NCI-H2196 (cell line): Measurements from ENCODE around the gene MAN1A2.

Experiments used
- DNase-seq: peaks from one replicate; lab custom pipeline; 2025; ENCODE audit not compliant: unreplicated experiment; lab: John Stamatoyannopoulos, UW

The MAN1A2 gene

DNA sequence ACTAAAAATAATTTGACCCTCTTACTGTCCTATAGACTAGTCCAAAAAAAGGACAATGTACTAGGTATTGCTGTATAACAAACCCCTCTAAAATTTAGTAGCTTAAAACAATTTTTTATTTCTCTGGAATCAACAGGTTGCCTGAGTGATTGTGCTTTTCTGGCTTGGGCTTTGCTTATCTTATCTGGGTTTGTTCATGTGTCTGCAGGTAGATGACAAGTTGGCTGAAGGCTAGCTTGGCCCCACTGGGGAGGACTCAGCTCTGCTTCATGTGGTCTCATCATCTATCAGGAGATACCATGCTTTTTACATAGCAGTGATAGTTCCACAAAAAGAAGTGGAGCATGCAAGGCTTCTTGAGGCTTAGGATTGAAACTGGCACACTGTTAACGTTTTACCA is 114.2 kb downstream of the MAN1A2 start:
- no peak for DNase-seq

DNA sequence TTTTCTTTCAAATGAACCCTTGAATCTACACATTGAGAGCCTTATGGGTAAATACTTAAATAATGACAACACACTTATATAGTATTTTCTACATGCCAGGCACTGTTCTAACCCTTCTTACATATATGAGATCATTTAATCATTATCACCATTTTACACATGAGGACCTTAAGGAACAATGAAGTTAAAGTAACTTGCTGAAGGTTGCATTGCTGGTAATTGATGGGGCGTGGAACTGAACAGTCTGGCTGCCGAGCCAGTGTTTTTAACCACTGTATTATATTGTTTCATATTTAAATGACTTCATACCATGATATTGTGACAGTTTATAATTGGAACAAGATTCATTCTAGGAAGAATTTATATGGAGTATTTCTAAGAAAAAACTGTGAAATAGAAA is 126.7 kb downstream of the MAN1A2 start:
- DNase-seq = no peak

DNA sequence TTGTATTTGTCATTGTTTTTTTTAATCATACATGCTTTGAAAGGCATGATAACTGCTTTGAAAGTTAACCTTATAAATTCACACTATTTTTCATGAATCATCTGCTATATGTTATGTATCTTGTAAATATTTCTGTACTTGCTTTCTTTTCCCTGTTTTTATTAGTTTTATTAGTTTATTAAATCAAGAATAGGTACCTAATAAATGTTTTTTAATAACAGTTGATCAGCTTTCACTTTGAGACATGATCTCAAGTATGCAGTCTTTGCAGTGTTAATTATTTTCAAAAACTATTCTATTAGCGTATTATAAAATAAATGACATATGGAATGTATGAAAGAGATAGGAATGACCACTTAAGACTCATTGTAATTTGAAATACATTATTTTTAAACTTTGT is 127.8 kb downstream of the MAN1A2 start:
- DNase-seq = no peak

DNA sequence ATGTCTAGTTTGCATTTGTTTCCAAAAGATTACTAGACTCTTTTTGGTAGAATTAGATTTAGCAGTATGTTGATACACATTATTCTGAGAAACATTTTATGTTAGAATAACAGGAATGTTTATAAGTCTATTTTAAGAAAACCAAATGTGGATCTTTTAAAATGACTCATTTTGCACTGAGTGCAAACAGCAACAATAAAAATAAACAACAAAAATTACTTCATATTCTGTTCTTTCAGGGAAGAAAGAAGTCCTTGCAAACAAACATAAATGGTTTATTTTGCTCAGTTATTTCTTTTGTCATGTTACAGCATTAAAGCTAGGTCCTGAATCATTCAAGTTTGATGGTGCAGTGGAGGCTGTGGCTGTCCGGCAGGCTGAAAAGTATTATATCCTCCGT is 131.8 kb downstream of the MAN1A2 start:
- no peak for DNase-seq

DNA sequence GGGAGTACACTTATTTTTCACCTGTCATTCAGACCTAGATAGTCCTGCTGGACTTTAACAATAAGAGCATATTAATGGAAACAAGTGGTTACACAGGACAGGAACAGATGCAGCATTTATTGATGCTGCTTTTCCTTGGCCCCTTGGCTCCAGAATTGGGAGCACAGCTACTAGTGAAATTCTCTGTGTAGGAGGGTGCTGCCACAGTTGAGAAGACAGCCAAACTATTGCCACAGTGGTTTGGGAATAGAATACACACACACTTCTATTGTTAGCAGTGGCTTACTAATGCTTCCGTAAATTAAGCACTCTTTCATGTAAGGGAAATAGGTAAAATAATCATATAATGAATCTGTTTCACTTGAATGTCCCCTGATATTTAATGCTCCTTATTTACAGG is 133.3 kb downstream of the MAN1A2 start:
- DNase-seq = no peak

DNA sequence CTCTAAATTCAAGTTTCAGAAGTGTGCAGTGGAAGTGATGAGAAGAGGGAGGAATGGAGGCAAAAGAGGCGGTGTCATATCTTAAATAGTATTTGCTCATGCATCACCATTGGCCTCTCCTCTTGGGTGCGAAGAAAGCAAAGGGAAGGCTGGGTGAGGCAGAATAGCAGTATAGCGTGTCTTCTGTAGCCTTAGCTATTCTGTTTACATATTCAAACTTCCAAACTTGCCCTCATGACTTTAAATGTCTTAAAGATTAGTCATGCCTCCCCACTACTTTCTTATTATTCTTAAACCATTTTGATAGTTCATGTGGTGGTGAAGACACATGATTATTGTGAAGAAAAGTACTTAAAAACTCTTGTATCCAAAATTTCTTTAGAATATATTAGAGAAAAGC is 134.0 kb downstream of the MAN1A2 start:
- DNase-seq = no peak

DNA sequence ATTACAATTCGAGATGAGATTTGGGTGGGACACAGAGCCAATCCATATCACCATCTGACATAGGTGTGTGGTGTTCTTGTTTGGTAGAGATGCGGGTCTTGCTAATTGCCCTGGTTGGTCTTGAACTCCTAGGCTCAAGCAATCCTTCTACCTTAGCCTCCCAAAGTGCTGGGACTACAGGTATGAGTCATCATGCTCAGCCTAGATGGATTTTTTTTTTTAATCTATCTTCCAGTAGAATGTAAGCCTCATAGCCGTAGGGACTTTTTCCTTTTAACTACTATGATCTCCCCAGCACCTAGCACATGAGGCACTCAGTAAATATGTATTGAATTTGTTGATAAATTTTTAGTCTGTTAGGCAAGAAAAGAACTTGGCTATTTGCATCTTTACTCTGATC is 144.0 kb downstream of the MAN1A2 start:
- DNase-seq = no peak

DNA sequence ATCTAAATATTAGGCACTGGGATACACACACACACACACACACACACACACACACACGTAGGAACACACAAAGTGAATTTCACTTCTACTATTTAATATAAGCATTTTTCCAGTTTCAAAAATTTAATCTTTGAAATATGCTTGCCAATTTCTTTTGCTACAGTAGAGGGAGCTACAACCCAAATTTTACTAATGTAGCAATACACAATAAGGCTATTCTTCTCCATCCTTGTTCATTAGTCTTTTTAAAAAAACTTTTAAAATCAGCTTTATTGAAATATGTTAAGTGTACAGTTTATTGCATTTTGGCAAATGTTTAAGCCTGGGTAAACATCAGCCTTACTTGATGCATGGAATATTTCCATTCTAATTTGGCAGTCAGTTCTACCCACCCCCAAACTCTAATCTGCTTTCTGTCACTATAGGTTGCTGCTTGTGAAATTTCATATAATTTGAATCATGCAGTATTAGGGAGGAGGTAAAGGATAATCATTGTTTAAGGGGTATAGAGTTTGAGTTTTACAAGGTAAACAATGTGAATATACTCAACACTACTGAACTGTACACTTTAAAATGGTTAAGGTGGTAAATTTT is 145.6 kb downstream of the MAN1A2 start:
- peak; percentile 36 for DNase-seq

DNA sequence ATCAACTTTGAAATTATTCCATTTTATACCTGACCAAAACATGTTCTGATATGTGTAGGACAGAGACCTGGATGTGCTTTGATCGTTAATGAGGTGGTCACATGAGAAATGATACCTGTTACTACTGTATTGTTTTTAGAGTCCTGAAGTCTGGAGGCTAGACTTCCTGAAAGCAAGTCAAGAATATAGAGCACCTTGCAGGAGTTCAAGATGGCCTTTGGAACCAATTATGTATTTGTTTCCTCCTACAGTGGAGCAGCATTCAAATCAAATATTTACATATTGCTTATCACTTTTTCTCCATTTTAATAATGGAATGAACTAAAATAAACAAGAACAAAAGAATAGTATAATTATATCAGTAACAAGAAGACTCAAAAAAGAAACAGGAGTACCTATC is 155.9 kb downstream of the MAN1A2 start:
- no peak for DNase-seq

DNA sequence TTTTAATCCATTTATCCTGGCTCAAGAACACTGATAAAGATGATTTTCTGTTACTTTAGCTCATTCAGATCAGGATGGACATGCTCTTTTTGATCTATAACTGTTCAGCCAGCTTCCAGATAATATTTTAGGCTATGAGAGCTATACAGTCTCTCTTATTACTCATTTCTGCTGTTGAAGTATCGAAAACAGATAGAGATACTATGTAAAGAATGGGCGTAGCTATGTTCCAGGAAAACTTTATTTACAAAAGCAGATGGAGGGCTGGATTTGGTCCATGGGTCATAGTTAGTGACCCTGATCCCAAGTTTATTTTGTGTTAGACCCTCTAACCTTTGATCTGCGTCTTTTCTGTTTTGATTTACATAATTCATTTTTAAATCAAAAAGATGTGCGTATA is 159.8 kb downstream of the MAN1A2 start:
- no peak for DNase-seq

DNA sequence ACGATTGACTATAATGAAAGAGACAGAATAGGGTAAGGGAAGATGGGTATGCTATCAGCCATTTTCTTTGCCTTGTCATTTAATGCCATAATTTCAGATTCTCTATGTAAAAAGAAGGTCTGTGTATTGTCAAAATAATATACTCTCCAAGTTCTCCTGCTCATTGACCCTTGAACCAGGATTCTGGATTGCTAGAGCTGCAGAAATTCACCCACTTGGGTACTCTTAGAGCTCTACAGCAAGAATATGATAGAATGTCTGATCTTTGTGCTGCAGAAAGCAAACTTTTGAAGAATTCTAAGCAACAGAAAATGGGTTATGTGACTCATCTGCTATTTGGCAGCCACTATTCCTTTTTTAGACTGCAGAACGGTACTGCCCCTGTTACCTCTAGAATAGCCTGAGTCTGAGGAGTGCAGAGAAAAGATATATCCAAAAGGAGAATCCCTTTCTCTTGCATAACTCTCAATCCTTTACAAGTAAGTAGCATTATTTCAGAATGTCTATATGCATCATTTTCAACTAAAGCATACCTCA is 160.4 kb downstream of the MAN1A2 start:
- DNase-seq = no peak

DNA sequence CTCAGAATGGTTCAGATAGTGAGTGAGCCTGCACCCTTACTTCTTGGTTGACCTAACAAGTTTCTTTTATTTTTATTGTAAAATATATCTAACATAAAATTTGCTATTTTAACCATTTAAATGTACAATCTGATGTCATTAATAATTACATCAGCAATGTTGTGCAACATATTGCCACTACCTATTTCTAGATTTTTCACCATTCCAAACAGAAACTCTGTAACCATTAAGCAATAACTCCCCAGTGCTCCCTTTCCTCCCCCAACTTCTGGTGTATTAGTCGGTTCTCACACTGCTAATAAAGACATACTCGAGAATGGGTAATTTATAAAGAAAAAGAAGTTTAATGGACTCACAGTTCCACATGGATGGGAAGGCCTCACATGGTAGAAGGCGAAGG is 162.4 kb downstream of the MAN1A2 start:
- DNase-seq = no peak

DNA sequence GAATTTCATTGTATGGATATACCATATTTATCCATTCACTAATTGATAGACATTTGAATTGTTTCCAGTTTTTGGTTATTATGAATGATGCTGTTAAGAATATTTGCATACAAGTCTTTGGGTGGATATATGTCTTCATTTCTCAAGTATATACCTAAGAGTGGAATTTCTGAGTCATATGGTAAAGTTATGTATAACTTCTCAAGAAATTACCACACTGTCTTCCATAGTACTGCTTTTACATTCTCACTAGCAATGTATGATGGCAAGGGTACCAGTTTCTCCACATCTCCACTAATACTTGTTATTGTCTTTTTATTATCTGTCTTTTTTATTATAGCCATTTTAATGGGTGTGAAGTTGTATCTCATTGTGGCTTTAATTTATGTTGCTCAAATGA is 164.0 kb downstream of the MAN1A2 start:
- DNase-seq = no peak

DNA sequence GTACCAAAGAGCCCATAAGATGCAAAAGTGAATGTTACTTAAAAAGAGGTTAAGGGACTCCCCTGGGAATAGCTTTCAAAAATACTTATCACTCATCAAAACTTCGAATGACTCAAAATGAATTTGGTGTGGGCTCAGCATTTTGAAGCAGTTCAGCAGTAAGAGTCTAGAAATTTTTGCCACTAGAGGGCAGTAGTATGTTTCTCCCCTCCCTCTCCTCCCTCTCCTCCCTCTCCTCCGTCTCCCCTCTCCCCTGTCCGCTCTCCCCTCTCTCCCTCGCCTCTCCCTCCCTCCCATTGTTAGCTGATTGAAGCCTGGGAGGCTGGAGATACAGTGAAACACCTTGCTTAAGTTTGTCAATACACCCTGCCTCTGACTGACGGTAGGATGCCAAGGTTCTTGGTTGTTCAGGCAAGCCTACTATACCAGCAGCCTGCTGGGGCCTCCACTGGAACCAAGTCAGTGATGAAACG is 167.8 kb downstream of the MAN1A2 start:
- peak; percentile 66 for DNase-seq

DNA sequence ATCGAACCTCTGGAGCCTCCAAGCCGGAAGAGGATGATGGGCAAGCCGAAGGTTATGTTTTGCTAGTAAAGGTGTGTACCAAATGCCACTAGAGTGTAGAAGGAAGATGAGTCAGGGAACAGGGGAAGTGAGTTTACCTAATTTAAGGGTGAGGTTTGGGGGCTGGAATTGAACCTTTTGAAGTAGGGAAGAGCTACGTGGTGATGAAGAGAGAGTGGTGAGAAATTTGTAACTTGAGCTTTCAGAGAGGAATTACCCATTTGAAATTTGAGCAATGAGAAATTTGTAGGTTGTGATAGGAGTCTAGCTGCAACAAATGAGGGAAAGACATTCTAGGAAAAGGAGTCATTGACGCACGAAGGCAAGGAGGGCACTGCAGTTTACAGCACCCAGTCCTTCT is 168.6 kb downstream of the MAN1A2 start:
- no peak for DNase-seq

DNA sequence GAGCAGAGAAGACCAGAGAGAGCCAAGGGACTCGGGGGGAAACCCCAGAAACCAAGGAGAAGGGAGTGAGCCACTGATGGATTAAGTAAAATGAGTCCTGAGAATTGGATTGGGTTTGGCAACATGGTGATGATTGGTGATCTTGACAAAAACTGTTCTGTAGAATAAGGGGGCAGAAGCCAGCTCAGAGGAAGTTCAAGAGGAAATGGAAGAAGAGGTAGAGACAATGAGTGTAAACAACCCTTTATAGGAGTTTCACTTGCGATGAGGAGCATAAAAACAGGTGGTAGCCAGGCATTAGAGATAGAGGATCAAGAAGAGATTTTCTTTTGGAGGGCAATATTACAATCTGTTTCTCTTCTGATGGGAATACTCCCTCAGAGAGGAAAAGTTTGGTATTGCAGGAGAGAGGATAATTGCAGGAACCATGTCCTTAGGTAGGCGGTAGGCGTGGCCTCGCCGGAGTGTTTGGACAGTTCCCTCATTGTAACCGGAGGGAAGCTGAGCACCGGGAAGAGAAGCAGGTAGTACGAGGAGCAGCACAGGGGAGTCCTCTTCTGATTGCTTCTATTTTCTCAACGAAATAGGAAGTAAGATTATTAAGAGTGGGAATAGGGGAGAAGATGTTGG is 170.2 kb downstream of the MAN1A2 start:
- DNase-seq = no peak

DNA sequence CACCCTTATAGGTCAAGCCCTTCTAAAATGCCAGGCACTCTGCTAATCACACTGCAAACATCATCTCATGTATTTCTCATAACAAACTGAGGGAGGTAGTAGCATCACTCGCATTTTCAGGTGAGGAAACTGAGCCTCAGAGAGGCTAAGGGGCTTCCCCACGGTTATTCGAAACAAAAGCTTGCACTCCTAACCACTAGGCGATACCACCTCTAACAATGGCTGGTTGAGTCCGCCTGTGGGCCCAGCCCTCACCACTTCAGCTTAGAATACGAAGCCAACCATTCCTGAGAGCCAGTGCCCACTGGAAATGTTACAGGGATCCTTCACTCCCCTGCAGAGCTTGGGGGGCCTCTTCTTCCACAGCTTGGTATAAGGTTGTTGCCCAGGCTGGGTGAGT is 173.3 kb downstream of the MAN1A2 start:
- no peak for DNase-seq

DNA sequence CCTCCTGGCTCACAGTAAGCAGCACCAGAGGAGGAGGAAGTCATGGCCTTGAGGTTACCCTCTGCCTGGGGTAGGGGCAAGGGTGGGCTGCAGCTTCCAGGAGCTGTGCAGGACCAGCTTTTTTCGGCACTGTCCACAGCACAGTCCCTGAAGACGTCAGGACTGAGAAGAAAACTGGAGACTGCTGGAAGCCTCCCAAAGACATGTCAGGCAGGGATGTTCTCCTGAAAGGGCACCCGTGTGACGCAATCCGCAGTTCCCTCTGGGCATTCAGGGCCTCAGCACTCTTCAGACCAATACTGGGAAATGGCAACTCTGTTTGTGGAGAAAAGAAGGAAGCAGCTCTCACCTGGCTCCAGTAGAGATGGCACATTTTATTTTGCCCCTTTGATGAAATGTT is 173.8 kb downstream of the MAN1A2 start:
- DNase-seq = no peak

DNA sequence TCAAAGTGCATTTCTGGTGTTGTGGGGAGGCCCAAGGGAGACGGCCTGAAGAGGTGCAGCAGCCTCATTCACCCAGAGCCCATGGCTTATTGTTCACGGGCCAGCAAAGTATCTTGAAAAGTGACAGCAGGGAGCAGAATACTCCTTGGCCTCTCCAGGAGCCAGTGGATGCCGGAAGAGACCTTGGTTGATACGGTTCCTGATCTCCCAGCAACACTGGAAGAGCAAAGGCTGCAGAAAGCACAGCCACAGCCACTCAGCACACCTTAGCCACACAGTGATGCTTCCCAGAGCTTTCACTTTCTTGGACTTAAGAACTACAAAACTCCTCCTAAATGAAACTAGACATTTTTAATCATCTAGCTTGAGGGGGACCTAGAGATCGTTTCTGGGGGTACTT is 174.3 kb downstream of the MAN1A2 start:
- no peak for DNase-seq

DNA sequence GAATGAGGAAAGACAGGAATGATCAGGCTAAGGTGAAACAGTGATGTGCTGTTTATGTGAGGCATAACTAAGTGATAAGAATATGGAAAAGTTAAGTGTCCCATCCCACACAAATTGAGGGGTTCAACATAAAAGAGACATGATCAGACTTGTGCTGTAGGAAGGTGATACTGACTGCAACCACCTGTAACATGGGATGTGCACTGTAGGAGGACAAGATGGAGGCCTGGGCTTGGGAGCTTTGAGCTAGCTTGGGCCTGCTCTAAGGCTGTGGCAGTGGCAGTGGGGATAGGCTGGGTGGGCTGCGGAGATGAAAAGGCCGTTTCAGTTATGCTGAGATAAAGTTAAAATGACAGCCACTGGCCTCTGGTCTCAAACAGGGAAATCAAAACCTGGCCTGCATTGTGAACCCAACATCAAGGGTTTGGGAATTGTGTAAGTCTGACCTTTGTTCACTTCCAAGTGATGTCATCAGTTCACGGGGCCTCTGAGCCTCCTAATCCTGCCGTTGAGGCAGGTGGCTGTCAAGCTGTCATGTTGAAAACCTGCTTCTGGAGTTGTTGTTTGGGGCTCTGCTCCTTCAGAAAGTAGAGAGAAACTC is 177.4 kb downstream of the MAN1A2 start:
- DNase-seq = no peak

DNA sequence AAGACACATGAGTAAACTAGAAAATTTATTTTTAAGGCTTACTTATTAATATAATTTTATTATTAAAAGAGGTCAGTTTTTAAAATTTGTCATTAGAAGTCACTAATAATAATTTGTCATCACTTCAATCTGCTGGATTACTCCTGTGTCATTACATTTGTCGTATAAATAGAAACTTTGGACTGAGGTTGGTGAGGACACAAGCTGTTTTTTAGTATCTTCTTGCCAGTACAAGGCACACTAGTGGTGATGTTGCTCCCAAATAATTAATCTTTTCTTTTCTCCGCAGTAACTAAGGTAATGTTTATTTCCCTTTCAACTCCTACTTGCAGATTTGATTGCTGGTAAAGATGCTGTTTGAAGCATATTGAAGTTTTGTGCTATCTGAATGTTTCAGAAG is 179.2 kb downstream of the MAN1A2 start:
- no peak for DNase-seq

DNA sequence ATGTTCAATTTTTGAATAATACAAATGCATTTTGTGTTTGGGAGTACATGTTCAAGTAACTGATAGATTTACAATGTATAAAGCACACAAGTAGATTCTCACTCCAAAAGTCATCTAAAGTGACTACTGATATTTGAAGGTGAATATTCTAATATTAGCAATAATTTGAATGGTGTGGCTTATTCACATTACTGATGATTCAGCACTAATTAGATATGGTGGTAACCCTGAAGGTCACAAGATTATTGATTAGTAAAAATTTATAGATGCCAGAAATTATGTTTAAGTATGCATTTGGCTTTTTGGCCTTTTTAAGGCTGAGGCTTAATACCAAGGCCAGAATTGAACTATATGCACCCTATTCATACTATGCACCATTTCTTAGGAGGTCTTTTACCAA is 186.2 kb downstream of the MAN1A2 start:
- no peak for DNase-seq

DNA sequence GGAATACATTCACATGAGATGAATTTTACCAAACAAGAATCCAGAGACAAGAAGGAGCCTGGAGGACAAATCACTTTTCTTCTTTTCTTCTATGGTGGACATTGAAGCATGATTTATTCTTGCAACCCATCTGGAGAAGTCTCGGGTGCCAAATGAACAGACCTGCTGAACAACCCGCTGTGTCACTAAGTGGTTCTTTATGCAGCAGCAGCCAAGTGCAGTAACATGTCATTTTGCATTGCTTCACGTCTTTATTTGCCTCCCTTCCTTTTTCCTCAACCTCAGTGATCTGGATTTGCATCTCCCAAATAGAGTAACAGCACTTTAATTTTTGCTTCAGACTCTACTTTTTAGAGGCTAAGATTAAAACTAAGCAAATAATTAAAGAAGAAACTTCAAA is 188.6 kb downstream of the MAN1A2 start:
- DNase-seq = no peak
